GM19238 (cell line): Measurements from ENCODE around the gene THOC2.
"Not testable (repeated sequence)": the region's sequence is repeated elsewhere in the genome, so short reads cannot be mapped to it uniquely, and the experiment has no call there.

ENCODE experiments used
- DNase-seq: peaks from one replicate; pipeline ENCODE4 v3.0.0; 2011; ENCODE audit warnings: low spot score; ENCODE audit not compliant: insufficient read length

THOC2 gene

DNA sequence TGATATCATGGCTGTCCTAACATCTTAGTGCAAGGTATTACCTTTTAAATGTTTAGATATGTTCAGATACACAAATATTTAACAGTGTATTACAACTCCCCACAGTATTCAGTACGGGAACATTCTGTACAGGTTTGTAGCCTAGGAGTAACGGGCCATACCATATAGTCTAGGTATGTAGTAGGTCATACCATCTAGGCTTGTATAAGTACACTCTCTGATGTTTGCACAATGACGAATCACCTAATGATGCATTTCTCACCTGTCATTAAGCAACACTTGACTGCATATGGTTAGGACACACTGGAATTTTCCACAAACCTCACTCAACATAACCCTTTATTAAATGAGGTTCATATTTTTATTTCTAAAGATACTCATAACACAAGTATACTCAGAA lies 67.7 kb downstream of the THOC2 start:
- DNase-seq: no peak

DNA sequence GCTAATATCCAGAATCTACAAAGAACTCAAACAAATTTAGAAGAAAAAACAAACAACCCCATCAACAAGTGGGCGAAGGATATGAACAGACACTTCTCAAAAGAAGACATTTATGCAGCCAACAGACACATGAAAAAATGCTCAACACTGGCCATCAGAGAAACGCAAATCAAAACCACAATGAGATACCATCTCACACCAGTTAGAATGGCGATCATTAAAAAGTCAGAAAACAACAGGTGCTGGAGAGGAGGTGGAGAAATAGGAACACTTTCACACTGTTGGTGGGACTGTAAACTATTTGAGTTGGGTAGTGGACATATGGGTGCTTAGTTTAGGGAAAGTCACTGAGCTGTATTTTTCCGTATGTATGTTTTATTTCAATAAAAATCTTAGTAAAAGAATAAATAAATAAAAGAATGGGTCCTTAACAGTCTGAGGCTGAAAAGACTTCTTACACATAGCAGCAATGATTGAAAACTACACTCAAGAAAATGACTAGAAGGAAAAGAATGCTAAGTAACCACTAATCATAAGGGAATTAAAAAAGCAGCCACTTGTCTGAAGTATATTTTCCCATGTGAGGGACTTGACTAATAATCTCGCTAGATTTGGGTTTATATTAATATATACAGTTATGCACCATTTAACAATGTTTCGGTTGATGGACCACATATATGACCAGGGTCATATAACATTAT lies 68.2 kb downstream of the THOC2 start:
- not testable (repeated sequence) for DNase-seq

DNA sequence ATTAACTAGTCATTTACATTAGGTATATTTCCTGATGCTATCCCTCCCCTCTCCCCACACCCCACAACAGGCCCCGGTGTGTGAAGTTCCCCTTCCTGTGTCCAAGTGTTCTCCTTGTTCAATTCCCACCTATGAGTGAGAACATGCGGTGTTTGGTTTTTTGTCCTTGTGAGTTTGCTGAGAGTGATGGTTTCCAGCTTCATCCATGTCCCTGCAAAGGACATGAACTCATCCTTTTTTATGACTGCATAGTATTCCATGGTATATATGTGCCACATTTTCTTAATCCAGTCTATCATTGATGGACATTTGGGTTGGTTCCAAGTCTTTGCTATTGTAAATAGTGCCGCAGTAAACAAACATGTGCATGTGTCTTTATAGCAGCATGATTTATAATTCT lies 69.1 kb downstream of the THOC2 start:
- not testable (repeated sequence) for DNase-seq

DNA sequence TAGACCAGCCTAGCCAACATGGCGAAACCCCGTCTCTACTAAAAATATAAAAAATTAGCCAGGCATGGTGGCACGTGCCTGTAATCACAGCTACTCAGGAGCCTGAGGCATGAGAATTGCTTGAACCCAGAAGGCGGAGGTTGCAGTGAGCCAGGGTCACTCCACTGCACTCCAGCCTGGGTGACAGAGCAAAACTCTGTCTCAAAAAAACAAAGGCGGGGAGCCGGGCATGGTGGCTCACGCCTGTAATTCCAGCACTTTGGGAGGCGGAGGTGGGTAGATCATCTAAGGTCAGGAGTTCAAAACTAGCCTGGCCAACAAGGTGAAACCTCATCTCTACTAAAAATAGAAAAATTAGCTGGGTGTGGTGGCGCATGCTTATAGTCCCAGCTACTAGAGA lies 76.3 kb downstream of the THOC2 start:
- DNase-seq: not testable (repeated sequence)

DNA sequence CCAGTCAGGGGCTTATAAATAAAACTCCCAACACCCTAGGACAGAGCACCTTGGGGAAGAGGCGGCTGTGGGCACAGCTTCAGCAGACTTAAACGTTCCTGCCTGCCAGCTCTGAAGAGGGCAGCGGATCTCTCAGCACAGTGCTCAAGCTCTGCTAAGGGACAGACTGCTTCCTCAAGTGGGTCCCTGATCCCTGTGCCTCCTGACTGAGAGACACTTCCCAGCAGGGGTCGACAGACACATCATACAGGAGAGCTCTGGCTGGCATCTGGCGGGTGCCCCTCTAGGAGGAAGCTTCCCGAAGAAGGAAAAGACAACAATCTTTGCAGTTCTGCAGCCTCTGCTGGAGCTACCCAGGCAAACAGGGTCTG lies 84.1 kb downstream of the THOC2 start:
- not testable (repeated sequence) for DNase-seq

DNA sequence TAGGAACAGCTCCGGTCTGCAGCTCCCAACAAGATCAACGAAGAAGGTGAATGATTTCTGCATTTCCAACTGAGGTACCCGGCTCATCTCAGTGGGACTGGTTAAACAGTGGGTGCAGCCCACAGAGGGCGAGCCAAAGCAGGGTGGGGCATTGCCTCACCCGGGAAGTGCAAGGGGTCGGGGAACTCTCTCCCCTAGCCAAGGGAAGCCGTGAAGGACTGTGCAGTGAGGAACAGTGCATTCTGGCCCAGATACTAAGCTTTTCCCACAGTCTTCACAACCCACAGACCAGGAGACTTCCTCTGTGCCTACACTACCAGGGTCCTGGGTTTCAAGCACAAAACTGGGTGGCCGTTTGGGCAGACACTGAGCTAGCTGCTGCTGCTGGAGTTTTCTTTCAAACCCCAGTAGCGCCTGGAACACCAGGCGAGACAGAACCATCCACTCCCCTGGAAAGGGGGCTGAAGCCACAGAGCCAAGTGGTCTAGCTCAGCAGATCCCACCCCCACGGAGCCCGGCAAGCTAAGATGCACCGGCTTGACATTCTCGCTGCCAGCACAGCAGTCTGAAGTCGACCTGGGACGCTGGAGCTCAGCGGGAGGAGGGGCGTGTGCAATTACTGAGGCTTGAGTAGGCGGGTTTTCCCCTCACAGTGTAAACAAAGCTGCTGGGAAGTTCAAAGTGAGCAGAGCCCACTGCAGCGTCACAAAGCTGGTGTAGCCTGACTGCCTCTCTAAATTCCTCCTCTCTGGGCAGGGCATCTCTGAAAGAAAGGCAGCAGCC lies 84.6 kb downstream of the THOC2 start:
- no peak for DNase-seq

DNA sequence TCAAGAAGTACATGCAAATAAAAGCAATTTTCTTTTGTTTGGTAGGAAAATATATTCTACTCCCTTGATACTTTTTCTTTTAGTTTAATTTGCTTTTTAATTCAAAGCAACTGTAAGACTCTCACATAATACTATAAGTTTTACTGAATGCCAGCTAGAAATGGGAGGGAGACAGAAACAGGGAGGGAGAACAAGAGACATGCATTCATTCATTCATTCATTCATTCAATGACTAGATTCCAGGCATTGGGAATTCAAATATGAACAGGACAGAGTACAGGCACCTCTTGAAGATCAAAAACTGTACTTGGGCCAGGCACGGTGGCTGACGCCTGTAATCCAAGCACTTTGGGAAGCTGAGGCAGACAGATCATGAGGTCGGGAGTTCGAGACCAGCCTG lies 85.6 kb downstream of the THOC2 start:
- no peak for DNase-seq

DNA sequence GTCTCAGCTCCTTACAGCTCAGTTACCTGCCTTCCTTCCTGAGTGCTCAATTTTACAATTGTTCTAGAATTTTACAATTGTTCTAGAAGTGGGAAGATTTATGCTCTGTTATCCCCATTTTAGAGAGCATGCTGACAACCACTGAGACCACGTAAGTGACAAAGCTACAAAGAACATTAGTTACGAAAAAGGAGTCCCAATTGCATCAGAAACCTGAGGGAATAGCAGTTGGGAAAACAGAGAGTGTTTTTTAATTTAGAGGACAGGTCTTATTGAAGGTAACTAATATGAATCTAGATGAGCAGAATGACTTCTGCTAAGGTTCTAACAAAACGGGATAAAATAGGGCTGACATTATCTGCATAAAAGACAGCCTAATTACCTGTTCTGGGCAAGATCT lies 103.3 kb downstream of the THOC2 start:
- no peak for DNase-seq

DNA sequence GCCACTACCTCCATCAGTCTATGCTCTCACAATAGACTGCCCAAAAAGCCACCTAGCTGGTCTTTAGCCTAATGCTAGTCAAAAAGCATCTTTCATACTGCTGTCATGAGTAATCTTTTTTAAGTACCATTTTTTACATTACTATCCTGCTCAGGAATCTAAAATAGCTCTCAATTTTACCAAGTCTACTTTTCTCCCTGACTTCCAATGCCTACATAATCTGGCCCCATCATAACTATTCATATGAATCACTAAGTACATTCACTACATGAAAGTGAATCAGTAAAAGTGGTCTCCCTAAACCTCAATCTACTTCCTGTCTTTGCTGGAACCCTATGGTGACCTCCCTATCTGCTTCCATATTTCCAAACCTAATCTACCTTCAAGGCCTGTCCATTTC lies 105.9 kb downstream of the THOC2 start:
- DNase-seq: no peak

DNA sequence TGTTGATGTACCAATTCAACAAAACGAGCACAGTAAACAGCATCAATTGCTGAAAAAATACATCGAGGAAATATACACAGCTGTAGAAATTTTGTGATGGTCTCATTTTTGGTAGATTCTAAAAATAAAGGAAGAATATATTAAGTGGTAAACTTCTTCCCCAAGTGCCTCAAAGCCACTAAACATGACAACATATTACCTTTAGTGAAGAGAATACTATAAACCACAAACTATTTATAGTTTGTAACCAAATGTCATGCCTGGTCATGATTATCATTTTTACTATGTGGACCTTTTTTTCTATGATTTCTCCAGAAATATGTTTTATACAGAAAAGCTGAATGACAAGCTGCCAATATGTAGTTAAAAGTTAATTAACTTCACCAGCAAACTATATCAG lies 106.9 kb downstream of the THOC2 start:
- DNase-seq: no peak

DNA sequence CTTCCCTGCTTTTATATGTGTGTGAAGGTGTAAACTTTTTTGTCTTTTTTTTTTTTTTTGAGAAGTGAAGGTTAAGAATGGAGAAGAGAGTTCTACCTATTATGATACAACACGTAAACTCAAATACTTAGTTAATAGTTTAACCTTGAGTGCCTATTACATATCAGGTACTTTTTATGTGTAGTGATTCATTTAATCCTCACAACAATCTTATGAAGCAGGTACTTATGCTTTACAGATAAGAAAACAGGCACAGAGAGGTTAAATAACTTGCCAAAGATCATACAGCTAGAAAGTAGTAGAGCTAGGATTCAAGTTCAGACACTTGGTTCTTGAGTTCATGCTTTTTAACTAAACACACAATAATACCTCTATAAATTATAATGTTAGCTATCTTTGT lies 107.4 kb downstream of the THOC2 start:
- no peak for DNase-seq

DNA sequence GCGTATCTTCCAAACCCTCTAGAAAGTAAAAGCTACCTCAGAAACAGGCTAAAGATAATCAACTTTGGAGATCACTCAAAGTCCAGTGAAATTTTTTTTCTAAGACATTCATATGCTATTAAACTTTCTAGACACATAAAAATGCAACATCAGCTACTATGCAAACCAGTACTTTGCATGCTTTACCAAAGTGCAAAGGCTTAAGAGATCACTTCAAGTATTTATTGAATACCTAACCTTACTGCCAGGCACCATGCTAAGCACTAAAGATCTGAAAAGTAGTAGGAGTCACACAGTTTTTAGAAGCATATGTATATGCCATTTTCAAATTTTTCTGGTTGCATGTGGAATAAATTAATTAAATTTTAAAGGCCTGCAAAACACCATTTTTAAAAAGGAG lies 115.8 kb downstream of the THOC2 start:
- no peak for DNase-seq

DNA sequence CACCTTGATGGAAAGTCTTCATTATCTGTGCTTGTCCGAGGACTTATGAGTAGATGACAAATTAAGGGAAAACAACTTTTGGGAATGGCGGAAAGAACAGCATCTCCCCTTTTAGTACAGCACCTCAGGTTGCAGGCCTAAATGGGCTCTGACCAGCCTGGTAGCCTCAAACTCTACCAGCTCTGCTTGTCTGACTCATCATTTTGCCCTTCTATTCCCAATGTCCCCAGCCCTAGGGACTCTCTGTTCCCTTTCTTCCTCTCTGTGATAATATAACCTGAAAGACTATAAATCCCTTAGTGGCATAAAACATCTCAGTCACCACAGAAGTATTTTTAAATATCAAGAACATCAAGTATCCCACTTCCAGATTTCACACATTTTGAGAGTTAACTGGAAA lies 121.9 kb downstream of the THOC2 start:
- no peak for DNase-seq

DNA sequence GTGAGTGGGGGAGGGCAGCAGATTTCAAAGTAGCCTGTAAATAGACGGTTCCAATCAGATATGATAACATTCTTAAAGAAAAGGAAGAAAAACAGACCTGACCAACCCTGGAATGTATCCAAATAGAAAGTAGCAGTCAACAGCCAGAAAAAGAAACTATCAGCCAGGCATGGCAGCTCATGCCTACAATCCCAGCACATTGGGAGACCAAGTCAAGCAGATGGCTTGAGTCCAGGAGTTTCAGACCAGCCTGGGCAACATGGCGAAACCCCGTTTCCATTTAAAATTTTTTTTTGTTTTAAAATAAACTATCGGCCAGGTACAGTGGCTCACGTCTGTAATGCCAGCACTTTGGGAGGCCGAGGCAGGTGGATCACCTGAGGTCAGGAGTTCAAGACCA lies 125.0 kb downstream of the THOC2 start:
- DNase-seq: no peak

DNA sequence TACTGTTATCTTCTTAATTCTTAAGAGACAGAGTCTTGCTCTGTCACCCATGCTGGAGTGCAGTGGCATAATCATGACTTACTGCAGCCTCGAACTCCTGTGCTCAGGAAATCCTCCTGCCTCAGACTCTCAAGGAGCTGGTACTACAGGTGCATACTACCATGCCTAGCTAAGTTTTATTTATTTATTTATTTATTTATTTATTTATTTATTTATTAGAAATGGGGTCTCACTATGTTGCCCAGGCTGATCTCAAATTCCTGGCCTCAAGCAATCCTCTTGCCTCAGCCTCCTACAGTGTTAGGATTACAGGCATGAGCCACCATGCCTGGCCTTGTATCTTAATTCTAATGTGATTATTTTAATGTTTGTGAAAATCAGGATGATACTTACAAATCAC lies 125.6 kb downstream of the THOC2 start:
- no peak for DNase-seq

DNA sequence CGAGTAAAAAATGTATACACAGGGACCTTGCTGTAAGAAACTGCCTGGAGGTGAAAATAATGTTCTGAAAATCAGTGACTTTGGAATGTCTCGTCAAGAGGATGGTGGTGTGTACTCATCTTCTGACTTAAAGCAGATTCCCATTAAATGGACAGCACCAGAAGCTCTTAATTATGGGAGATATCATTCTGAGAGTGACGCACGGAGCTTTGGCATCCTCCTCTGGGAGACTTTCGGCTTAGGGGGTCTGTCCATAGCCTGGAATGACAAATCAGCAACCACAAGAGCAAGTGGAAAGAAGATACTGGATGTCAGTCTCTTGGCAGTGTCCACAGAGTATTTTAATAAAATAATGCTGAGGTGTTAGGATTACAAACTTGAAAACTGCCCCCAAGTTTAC lies 129.4 kb downstream of the THOC2 start:
- DNase-seq: no peak

DNA sequence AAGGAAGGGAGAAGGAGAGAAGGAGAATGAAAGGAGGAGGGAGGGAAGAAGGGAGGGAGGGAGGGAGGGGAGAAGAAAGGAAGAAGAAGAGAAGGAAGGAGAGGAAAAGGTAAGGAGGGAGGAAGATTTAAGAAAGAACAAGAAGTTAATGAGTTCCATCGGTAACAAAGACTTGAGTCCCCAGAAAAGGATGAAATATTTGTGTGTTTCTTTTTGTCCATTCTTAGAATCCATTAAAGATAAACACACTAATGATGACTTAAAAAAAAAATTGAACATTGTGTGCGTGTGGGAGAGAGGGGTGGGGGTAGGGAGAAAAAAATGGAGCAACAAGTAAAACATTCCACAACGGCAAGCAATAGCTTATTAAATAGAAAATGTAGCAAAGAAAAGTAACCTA lies 131.4 kb downstream of the THOC2 start:
- DNase-seq: no peak

DNA sequence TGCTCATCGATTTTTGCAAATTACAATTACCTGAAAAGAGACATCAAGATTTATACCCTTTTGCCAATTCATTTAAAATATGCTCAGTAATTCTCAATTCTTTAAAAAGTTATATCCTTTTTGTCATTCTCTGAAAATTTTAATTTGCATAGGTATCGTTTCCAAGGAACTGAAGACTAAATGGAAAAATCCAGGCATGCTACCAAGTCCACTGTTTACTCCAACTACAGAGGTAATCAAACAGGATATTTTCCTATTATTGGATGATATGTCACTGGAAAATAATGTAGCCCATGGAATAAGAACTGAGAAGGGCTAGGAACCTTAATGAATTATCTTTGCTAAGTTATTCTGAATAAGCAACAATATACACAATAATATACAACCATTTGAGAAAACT lies 132.7 kb downstream of the THOC2 start:
- no peak for DNase-seq

DNA sequence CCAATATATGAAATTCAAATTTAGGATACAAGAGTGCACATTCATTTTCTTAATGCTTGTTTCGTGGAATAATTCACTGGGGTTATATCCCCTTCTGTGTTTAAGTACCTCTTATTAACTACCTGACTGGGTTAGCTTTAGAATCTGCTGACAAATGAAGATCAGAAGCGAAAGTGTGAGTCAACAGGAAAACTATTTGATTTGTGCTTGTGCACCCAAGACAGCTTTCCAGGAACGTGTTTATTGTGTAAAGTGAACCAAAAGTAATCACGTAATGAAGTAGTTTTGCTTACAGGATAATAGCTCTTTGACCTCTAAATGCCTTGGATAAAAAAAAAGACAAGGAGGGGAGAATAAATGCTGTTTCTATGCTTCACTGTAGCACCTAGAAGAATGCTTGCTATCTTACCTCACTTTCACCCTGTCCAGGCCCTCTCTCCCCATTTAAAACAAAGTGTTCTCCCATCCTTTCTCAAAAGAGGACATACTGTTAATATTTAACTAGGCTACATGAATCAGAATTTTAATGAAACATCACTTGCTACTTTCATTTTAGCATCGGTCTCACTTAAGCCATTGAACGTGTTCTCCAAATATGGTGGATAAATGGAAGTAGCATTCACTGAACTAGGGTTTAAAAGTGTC lies 141.9 kb downstream of the THOC2 start:
- no peak for DNase-seq

DNA sequence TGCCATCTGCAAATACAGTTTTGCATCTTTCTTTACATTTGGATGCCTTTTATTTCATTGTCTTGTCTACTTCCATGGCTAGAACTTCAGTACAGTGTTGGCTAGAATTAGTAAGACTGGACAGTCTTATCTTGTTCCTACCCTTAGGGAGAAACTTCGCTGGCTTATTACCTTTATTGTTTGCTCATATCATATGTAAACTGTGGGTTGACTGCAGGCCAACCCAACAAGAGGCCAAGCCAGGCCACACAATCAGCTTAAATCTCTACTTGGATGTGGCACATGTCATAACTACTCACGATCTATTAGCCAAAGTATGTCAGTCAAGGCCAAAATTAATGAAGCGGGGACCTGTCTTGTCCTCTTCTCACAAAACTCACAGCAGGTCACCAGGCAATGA lies 144.1 kb downstream of the THOC2 start:
- DNase-seq: no peak

DNA sequence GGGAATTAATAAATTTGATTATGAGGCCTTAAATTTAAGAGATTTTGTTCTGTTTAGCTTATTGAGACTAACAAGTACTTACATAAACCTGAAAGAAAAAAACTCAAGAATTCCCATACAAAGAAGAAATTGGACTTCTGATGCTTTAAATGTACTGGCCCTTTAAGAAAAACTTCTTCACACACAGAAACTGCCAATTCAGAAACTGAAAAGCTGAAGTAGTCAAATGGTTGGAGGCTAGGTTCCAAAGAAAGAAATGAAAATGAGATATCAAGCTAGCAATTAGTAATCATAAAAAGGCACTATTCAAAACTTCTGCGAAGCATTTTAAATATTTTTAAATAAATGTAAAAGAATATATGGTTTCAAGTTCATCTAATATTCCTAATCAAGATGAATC lies 151.3 kb downstream of the THOC2 start:
- DNase-seq: peak; percentile 5

DNA sequence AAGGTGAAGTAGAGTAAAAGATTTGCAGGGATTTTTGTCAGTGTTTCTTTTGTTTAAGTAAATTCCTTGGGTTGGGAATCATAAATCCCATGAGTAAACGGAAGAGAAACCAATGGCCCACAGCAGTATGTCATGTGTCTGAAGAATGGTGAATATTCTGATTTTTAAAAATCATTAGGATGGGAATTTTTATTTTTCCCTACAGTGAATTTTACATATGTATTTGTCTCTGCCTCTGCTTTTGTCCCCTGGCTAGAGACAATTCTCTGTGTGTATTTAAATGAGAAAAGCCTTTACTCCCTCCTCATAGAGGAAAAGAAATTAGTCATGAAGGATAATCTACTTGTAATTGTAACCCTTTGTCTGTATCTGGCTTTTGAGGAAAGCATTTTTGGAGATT lies 152.1 kb downstream of the THOC2 start:
- no peak for DNase-seq

DNA sequence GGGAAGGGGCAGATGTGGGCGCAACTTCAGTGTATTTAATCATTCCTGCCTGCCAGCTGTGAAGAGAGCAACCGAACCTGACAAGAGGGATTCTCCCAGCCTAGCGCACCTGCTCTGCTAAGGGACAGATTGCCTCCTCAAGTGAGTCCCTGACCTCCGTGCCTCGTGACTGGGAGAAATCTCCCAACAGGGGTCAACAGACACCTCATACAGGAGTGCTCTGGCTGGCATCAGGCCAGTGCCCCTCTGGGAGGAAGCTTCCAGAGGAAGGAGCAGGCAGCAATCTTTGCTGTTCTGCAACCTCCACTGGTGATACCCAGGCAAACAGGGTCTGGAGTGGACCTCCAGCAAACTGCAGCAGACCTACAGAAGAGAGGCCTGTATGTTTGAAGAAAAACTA lies 158.8 kb downstream of the THOC2 start:
- not testable (repeated sequence) for DNase-seq
